H1 (cell line): ENCODE data around the gene CEP57L1. TPM values are rescaled to one million over a fixed set of nuclear protein-coding genes. Genes with fewer than 3 reads are reported as not detected.

Experiments
- CTCF ChIA-PET: fragments of 300-600 bp; sonication (Branson Sonifier 250); formaldehyde crosslinking; loops from one replicate; lab custom pipeline; 2021; ENCODE audit not compliant: partially characterized antibody; lab: Charles Lee
- POLR2A ChIA-PET: fragments of 300-600 bp; sonication (Branson Sonifier 250); formaldehyde crosslinking; loops from one replicate; lab custom pipeline; 2021; ENCODE audit warnings: inconsistent platforms; ENCODE audit not compliant: partially characterized antibody; lab: Charles Lee
- DNase-seq, 2 experiments: peaks; one replicate each; pipeline versions ENCODE4 v3.0.0 to v3.0.0-alpha.2; 2010 to 2022; ENCODE audit warnings: low spot score in 2 of 2, low read depth in 1 of 2, mixed read lengths in 1 of 2
- FAIRE-seq: peaks from 2 replicates; lab custom pipeline; 2011; peaks lifted over from hg19 to GRCh38; lab: Jason Lieb, UNC
- H2AFZ ChIP-seq: 2 replicates; pipeline ENCODE4 v1.8.1; 2012; ENCODE audit warnings: low read length, inconsistent platforms
- H2AK5ac ChIP-seq: 2 replicates; pipeline ENCODE4 v1.6.1; 2013; ENCODE audit warnings: low read depth, low read length
- H2BK120ac ChIP-seq: replicated peaks from 2 replicates; pipeline ENCODE3; 2013; ENCODE audit warnings: low read depth, low read length, inconsistent platforms
- H2BK12ac ChIP-seq: 2 replicates; pipeline ENCODE4 v1.6.1; 2013; ENCODE audit warnings: low read depth, low read length
- H2BK15ac ChIP-seq: 2 replicates; pipeline ENCODE4 v1.6.1; 2013; ENCODE audit warnings: low read length
- H2BK20ac ChIP-seq: 2 replicates; pipeline ENCODE4 v1.6.1; 2013; ENCODE audit warnings: low read length
- H2BK5ac ChIP-seq: 2 replicates; pipeline ENCODE4 v1.6.1; 2013; ENCODE audit warnings: low read depth, low read length
- H3K14ac ChIP-seq: 2 replicates; pipeline ENCODE4 v1.6.1; 2013; ENCODE audit warnings: inconsistent platforms; ENCODE audit not compliant: insufficient read length
- H3K18ac ChIP-seq: 2 replicates; pipeline ENCODE4 v1.6.1; 2013; ENCODE audit warnings: low read length; ENCODE audit errors: extremely low read depth
- H3K23ac ChIP-seq: 2 replicates; pipeline ENCODE4 v1.6.1; 2013; ENCODE audit warnings: inconsistent platforms; ENCODE audit not compliant: insufficient read length
- H3K23me2 ChIP-seq: 2 replicates; pipeline ENCODE4 v1.6.1; 2013; ENCODE audit warnings: low read depth, low read length
- H3K27ac ChIP-seq: 2 replicates; pipeline ENCODE4 v1.6.1; 2011; ENCODE audit warnings: low read depth, low read length, inconsistent platforms
- H3K27me3 ChIP-seq, 4 experiments: replicated peaks in 1 of 4; 1 replicate in 1 of 4; 2 replicates in 3 of 4; pipeline versions ENCODE4 v1.6.1 to v1.8.1; 2011 to 2013; ENCODE audit warnings: low read length in 3 of 4, mild to moderate bottlenecking in 3 of 4, inconsistent platforms in 2 of 4, mixed read lengths in 2 of 4, moderate library complexity in 1 of 4; ENCODE audit not compliant: control insufficient read depth in 3 of 4, insufficient read depth in 3 of 4; ENCODE audit errors: extremely low read depth in 1 of 4
- H3K36me3 ChIP-seq, 4 experiments: 2 replicates each; pipeline versions ENCODE4 v1.6.1 to v1.8.1; 2011 to 2013; ENCODE audit warnings: mild to moderate bottlenecking in 4 of 4, low read length in 3 of 4, moderate library complexity in 2 of 4, control low read depth in 1 of 4, inconsistent platforms in 1 of 4; ENCODE audit not compliant: insufficient read depth in 4 of 4, control insufficient read depth in 2 of 4
- H3K4ac ChIP-seq: replicated peaks from 2 replicates; pipeline ENCODE3; 2013; ENCODE audit warnings: low read length, low read depth, mixed read lengths, inconsistent platforms; ENCODE audit not compliant: insufficient read length
- H3K4me1 ChIP-seq, 4 experiments: replicated peaks in 1 of 4; 1 replicate in 1 of 4; 2 replicates in 3 of 4; pipeline versions ENCODE4 v1.6.1 to v1.8.1; 2011 to 2013; ENCODE audit warnings: low read length in 3 of 4, inconsistent platforms in 2 of 4, mixed read lengths in 1 of 4; ENCODE audit not compliant: insufficient read depth in 4 of 4, control insufficient read depth in 3 of 4
- H3K4me2 ChIP-seq, 2 experiments: 2 replicates each; pipeline versions ENCODE4 v1.6.1 to v1.8.1; 2011 to 2013; ENCODE audit warnings: low read depth in 2 of 2, low read length in 2 of 2, control low read depth in 1 of 2, inconsistent platforms in 1 of 2, mild to moderate bottlenecking in 1 of 2; ENCODE audit not compliant: insufficient read depth in 1 of 2
- H3K4me3 ChIP-seq, 4 experiments: fragments of 200-600, 300-600 bp in 1 of 4; sonication (generic), shearing (Covaris generic), sonication (Bioruptor Twin) in 1 of 4; 2 replicates each; pipeline versions ENCODE4 v1.5.1 to v1.8.1; 2011 to 2016; ENCODE audit warnings: low read length in 4 of 4, low read depth in 3 of 4, control low read depth in 2 of 4, inconsistent platforms in 2 of 4, mild to moderate bottlenecking in 2 of 4, mixed read lengths in 1 of 4, moderate library complexity in 1 of 4; ENCODE audit not compliant: insufficient read depth in 2 of 4; ENCODE audit errors: extremely low read depth in 1 of 4
- H3K56ac ChIP-seq: replicated peaks from 2 replicates; pipeline ENCODE3; 2013; ENCODE audit warnings: low read depth, mild to moderate bottlenecking, mixed read lengths, low read length, inconsistent platforms; ENCODE audit not compliant: insufficient read length
- H3K79me1 ChIP-seq: 2 replicates; pipeline ENCODE4 v1.6.1; 2013; ENCODE audit warnings: low read depth, low read length, control low read depth
- H3K79me2 ChIP-seq, 2 experiments: 2 replicates each; pipeline versions ENCODE4 v1.6.1 to v1.8.1; 2012 to 2013; ENCODE audit warnings: low read length in 2 of 2, mild to moderate bottlenecking in 2 of 2, inconsistent platforms in 1 of 2; ENCODE audit not compliant: insufficient read depth in 2 of 2, control insufficient read depth in 1 of 2
- H3K9ac ChIP-seq, 4 experiments: replicated peaks in 1 of 4; 1 replicate in 1 of 4; 2 replicates in 3 of 4; pipeline versions ENCODE4 v1.6.1 to v1.8.1; 2011 to 2013; ENCODE audit warnings: low read depth in 3 of 4, low read length in 3 of 4, control low read depth in 2 of 4, mild to moderate bottlenecking in 2 of 4, moderate library complexity in 2 of 4, inconsistent platforms in 1 of 4; ENCODE audit errors: extremely low read depth in 1 of 4
- H3K9me3 ChIP-seq, 2 experiments: 2 replicates each; pipeline versions ENCODE4 v1.6.1 to v1.8.1; 2012 to 2013; ENCODE audit warnings: mild to moderate bottlenecking in 2 of 2, moderate library complexity in 2 of 2, control low read depth in 1 of 2, inconsistent platforms in 1 of 2, low read depth in 1 of 2, low read length in 1 of 2, mixed read lengths in 1 of 2; ENCODE audit not compliant: insufficient read depth in 2 of 2
- H4K20me1 ChIP-seq, 2 experiments: replicated peaks in 1 of 2; 2 replicates each; pipeline versions ENCODE3 to v1.8.1; 2011 to 2013; ENCODE audit warnings: inconsistent platforms in 2 of 2, low read length in 2 of 2, mild to moderate bottlenecking in 1 of 2; ENCODE audit not compliant: insufficient read depth in 2 of 2, control insufficient read depth in 1 of 2
- H4K5ac ChIP-seq: 2 replicates; pipeline ENCODE4 v1.6.1; 2013; ENCODE audit warnings: low read length, low read depth, mixed read lengths, inconsistent platforms; ENCODE audit not compliant: insufficient read length
- H4K8ac ChIP-seq: 2 replicates; pipeline ENCODE4 v1.8.0; 2013; ENCODE audit warnings: mild to moderate bottlenecking, moderate library complexity, low read length, inconsistent platforms; ENCODE audit not compliant: insufficient read depth; ENCODE audit errors: extremely low read depth
- H4K91ac ChIP-seq: replicated peaks from 2 replicates; pipeline ENCODE3; 2013; ENCODE audit warnings: low read length, mixed read lengths, inconsistent platforms; ENCODE audit not compliant: insufficient read length
- CHD2 ChIP-seq: IDR thresholded peaks from 2 replicates; pipeline ENCODE4 v1.6.1; 2012; ENCODE audit warnings: low read length, improper control_type of control experiment
- POLR2A ChIP-seq, 2 experiments: IDR thresholded peaks; 1 replicate in 1 of 2; 2 replicates in 1 of 2; pipeline ENCODE4 v1.6.1; 2011; ENCODE audit warnings: low read depth in 2 of 2, low read length in 2 of 2, mild to moderate bottlenecking in 2 of 2; ENCODE audit errors: control extremely low read depth in 1 of 2
- WGBS, 2 experiments: shearing (Covaris generic) in 1 of 2; methylation state at CpG; one replicate each; pipeline versions ENCODE4 v1.1.6 to v1.1.7; 2013 to 2015; ENCODE audit warnings: low lambda C conversion rate in 2 of 2, mixed read lengths in 2 of 2, inconsistent platforms in 1 of 2, low coverage in 1 of 2, missing lambda C conversion rate in 1 of 2; ENCODE audit not compliant: insufficient replicate concordance in 2 of 2, insufficient coverage in 1 of 2, insufficient read length in 1 of 2; ENCODE audit errors: extremely low coverage in 1 of 2, missing lambda C conversion rate in 1 of 2; 5-methylcytosine and 5-hydroxymethylcytosine counted together
- polyA plus RNA-seq, 7 experiments: library from polyadenylated mRNA; depleted of rRNA in 3 of 7; stranded (reverse) in 5 of 7; unstranded in 2 of 7; fragments of >200 nt in 5 of 7; fragments of 200-250 nt in 2 of 7; gene quantifications; 1 replicate in 5 of 7; 2 replicates in 1 of 7; 4 replicates in 1 of 7; pipeline versions ENCODE4 v1.2.1 to v1.2.3, GENCODE V29; 2011 to 2013; ENCODE audit warnings: missing spikeins in 2 of 7, mixed read lengths in 2 of 7
- total RNA-seq: library from RNA; stranded (reverse); fragmentation: NEBNext Ultra II Directional; extraction: Animal tissue kit (Norgen Biotek cat#: 25700); gene quantifications from 2 replicates; pipeline ENCODE4 v1.2.1, GENCODE V29; 2021

CEP57L1 gene
- total and polyA plus RNA-seq, 2 of the 8 experiments (the other 6 are each of a cell fraction or from before 2014, with no cell fraction given) = 3.6 to 11.5 TPM

GRCh38 chr6:109050012-109050411 is 45.3 kb upstream of the CEP57L1 start:
- Histone ChIP-seq H3K4ac (no peak overlapping the region), H3K79me1 (no peaks in the 10 kb centered on the region), H4K8ac (no peak overlapping the region), H2AK5ac (no peak overlapping the region), H2BK20ac (no peak overlapping the region), H3K4me3 (no peak overlapping the region), H2BK5ac (no peak overlapping the region), H4K5ac (no peak overlapping the region), H3K56ac (no peak overlapping the region), H3K9me3 (no peaks in the 10 kb centered on the region; a peak in 1 of 4 replicates), H3K27me3 (no peaks in the 10 kb centered on the region), H3K23ac (no peak overlapping the region), H2BK12ac (no peak overlapping the region), H4K20me1 (no peaks in the 10 kb centered on the region), H4K91ac (no peak overlapping the region), H3K9ac (0 out of 7 replicates have a peak overlapping the region, but pooled peaks of 1 of the 4 experiments have one; percentile 3), H2AFZ (no peak overlapping the region), H3K18ac (no peak overlapping the region), H3K4me1 (peaks cover 0 to 5% (median 3%) of the 10 kb centered on the region in 4 experiments; a peak in 4 of 7 replicates), H3K79me2 (no peaks in the 10 kb centered on the region), H2BK15ac (no peak overlapping the region), H3K36me3 (no peaks in the 10 kb centered on the region), H3K4me2 (no peak overlapping the region), H3K27ac (no peak overlapping the region), H3K23me2 (no peaks in the 10 kb centered on the region; the same call in 1 of the 2 replicates), H3K14ac (no peak overlapping the region), H2BK120ac (no peak overlapping the region)
- ChIA-PET CTCF (interaction anchor here (0.6 to 1.3 kb wide), 6 partner anchors 15 to 520 kb away, joined by 3 to 6 read pairs (median 3); no protein-coding TSS in a partner anchor), POLR2A (no interaction called here)
- no peak for DNase-seq
- FAIRE-seq = no peak
- WGBS, 2 experiments = 92% methylated on average over 2 of the region's 2 CpGs; no CpG with 5 or more reads in 1 of the 2 experiments
- no peak for TF ChIP-seq CHD2
- no peak for TF ChIP-seq POLR2A (IDR thresholded peaks at IDR 0.05; ENCODE audit: control extremely low read depth in 1 of 2, low read depth in 2 of 2, low read length in 2 of 2)
